Peyer's patch (tissue), 4 donors: ENCODE data around the gene ZNF17.

ENCODE experiments used
- CTCF ChIP-seq, 6 experiments: fragments of 450-650 bp in 4 of 6; fragments of 200-600 bp in 2 of 6; sonication (generic) in 1 of 6; IDR thresholded peaks; one replicate each; pipeline ENCODE4 v1.5.1; 2017 to 2019; ENCODE audit warnings: antibody characterized with exemption in 6 of 6, mild to moderate bottlenecking in 3 of 6, moderate library complexity in 1 of 6
- POLR2A ChIP-seq, 2 donors: fragments of 450-650 bp; IDR thresholded peaks; one replicate each; pipeline ENCODE4 v1.5.1; 2017; ENCODE audit warnings: antibody characterized with exemption in 2 of 2, mild to moderate bottlenecking in 2 of 2, moderate library complexity in 2 of 2

DNA sequence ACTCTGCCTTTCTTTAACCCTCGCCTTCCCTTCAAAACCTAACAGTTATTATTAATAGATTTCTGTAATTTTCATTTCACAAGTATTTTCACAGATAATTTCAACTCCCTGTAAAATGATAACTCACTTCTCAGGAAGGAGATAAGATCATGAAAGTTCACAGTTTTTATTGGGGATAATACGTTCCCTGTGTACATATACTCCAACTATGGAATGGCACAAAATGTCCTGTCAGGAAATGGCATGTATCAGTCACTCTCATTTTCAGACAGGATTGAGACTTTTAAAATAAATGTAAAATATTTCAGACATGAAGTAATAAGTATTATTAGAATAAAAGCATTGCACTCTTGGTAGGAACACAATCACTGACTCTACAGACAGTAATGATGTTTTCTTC is 48.5 kb upstream of the ZNF17 start:
- TF ChIP-seq CTCF (IDR thresholded peaks at IDR 0.05): no peak
- no peak for TF ChIP-seq POLR2A (IDR thresholded peaks at IDR 0.05)
